Measurements from ENCODE around the gene IGFBP4. TPM values are rescaled to one million over a fixed set of nuclear protein-coding genes. Genes with fewer than 3 reads are reported as not detected.

The IGFBP4 gene
- total RNA-seq, 2 experiments from 2014 or later, result 10.7 to 11.6 TPM

DNA sequence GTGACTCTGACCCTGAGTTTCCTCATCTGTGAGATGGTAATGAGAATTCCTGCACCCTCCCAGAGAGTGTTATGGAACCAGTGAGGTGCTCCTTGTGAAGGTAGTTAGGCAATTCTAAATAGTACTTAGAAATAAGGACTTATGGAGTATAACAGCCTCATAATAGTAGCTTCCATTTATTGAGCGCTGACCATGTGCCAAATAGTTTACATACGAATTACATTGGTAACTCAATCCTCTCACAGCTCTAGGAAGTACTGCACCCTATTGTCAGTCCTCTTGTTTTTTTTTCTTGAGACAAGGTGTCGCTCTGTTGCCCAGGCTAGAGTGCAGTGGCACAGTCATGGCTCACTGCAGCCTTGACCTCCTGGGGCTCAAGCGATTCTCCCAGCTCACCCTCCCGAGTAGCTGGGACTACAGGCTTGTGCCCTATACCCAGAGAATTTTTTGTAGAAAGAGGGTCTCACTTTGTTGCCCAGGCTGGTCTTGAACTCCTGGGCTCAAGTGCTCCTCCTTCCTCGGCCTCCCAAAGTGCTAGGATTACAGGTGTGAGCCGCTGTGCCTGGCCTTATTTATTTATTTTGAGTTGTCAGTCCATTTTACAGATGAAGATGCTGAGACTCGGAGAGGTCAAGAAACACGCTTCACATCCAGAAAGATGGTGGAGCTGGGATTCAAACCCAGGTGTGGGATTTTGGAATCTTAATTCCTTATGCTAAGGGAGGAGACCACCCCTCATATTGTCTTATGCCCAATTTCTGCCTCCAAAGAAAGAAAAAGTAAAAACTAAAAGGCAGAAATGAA lies 55.2 kb downstream of the IGFBP4 start:
- H3K9me3 Mint-ChIP-seq, result no peaks in the 10 kb centered on the region
- no peaks in the 10 kb centered on the region for H3K4me1 Mint-ChIP-seq (ENCODE audit: low read depth)
- no peak overlapping the region for H3K4me3 Mint-ChIP-seq
- peaks cover 8% of the 10 kb centered on the region for H3K27me3 Mint-ChIP-seq
- POLR2A ChIA-PET, result interaction anchor here (1.0 to 1.5 kb wide), 2 partner anchors 9 to 183 kb away, joined by 3 read pairs; no protein-coding TSS in a partner anchor
- no peaks in the 10 kb centered on the region for H3K36me3 Mint-ChIP-seq (ENCODE audit: low read depth)
- no peak for ATAC-seq
- intact Hi-C loops (cut with micrococcal nuclease), result no loop called here
- CTCF ChIA-PET, result interaction anchor here (1.0 to 2.5 kb wide), 4 partner anchors 15 to 144 kb away, joined by 3 to 14 read pairs (median 3); no protein-coding TSS in a partner anchor
- DNase-seq, result no peak
- H3K27ac Mint-ChIP-seq, result no peak overlapping the region
- TF ChIP-seq, protein P1, sequence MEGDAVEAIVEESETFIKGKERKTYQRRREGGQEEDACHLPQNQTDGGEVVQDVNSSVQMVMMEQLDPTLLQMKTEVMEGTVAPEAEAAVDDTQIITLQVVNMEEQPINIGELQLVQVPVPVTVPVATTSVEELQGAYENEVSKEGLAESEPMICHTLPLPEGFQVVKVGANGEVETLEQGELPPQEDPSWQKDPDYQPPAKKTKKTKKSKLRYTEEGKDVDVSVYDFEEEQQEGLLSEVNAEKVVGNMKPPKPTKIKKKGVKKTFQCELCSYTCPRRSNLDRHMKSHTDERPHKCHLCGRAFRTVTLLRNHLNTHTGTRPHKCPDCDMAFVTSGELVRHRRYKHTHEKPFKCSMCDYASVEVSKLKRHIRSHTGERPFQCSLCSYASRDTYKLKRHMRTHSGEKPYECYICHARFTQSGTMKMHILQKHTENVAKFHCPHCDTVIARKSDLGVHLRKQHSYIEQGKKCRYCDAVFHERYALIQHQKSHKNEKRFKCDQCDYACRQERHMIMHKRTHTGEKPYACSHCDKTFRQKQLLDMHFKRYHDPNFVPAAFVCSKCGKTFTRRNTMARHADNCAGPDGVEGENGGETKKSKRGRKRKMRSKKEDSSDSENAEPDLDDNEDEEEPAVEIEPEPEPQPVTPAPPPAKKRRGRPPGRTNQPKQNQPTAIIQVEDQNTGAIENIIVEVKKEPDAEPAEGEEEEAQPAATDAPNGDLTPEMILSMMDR (IDR thresholded peaks at IDR 0.05), result no peak

DNA sequence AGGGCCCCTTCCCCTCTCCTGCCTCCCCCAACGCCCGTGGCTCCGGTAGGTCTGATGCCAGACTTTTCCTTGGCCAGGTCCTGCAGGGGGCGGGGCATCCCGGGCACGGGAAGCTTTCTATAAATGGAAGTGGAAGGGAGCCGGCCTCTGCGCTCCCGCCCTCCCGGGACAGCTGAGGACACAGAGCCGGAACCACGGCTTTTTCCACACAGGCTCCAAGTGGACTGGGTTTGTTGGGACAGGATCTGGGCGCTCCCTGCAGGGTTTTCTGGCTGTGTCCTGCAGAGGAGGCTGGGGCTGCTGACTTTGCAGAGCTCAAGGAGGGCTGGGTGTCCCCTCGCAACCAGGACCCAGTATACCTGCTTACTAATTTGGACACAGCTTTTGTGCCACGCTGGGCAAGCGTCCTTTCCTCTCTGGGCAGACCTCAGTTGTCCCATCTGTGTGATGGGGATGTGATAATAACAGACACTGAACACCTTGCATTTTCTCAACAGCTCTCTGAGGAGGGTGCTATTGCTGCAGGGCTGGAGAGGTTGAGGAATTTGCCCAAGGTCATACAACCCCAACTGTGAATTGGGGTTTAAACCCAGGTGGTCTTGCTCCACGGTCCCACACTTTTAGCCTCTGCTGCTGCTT lies 56.4 kb downstream of the IGFBP4 start:
- DNase-seq (no peak), ATAC-seq (no peak)
- ChIA-PET POLR2A (interaction anchor here (1.5 kb wide), 1 partner anchor 10 kb away, joined by 3 read pairs; no protein-coding TSS in a partner anchor), CTCF (interaction anchor here (2.5 kb wide), 1 partner anchor 24 kb away, joined by 14 read pairs; no protein-coding TSS in a partner anchor)
- H3K9me3 Mint-ChIP-seq, result no peaks in the 10 kb centered on the region
- no peaks in the 10 kb centered on the region for H3K4me1 Mint-ChIP-seq (ENCODE audit: low read depth)
- TF ChIP-seq, protein P1 (IDR thresholded peaks at IDR 0.05), result no peak
- intact Hi-C loops (cut with micrococcal nuclease), result no loop called here
- H3K4me3 Mint-ChIP-seq, result no peak overlapping the region
- peaks cover 8% of the 10 kb centered on the region for H3K27me3 Mint-ChIP-seq
- no peaks in the 10 kb centered on the region for H3K36me3 Mint-ChIP-seq (ENCODE audit: low read depth)
- no peak overlapping the region for H3K27ac Mint-ChIP-seq

DNA sequence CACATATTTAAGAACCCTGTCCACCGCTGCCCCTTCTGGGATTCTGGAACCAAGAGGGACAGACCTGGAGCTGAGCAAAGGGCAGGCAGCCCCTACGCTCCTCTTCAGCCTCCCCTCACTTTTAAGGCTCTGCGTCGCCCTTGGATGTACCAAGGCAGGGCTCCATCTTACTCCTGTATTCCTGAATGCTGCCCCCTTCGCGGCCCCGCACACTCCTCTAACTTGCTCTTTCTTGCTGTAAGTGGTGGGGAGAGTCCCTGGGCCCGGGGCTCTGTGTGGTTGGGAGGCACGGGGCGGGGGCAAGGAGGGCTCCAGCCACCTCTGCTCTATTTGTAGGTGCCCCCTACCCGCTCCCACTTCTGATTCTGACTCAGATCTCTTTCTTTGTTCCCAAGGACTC lies 56.9 kb downstream of the IGFBP4 start:
- TF ChIP-seq, protein P1 (IDR thresholded peaks at IDR 0.05), result no peak
- DNase-seq, result no peak
- H3K4me1 Mint-ChIP-seq (ENCODE audit: low read depth), result no peaks in the 10 kb centered on the region
- CTCF ChIA-PET, result interaction anchor here (2.5 kb wide), 1 partner anchor 24 kb away, joined by 14 read pairs; no protein-coding TSS in a partner anchor
- H3K27ac Mint-ChIP-seq, result no peak overlapping the region
- H3K27me3 Mint-ChIP-seq, result peaks cover 8% of the 10 kb centered on the region
- intact Hi-C loops (cut with micrococcal nuclease), result no loop called here
- no peak overlapping the region for H3K4me3 Mint-ChIP-seq
- H3K9me3 Mint-ChIP-seq, result no peaks in the 10 kb centered on the region
- POLR2A ChIA-PET, result no interaction called here
- ATAC-seq, result no peak
- H3K36me3 Mint-ChIP-seq (ENCODE audit: low read depth), result no peaks in the 10 kb centered on the region

DNA sequence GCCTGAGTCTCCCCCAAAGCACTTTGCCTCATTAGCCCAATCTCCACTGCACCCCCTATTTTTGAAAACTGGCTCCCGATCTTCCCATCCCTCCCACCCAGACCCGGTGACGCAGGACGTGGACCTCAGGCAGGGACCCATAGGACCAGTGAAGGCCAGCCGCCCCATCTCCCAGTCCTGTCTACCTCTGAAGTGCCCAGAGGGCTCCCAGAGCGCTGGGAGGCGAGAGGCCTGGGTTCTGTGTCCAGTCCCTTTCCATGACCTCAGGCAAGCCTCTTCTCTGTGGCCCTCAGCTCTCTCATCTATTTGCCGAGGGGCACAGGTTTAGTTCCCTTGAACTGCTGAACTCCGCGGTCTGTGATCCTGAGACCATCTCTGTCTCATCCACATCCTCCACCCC lies 57.5 kb downstream of the IGFBP4 start:
- no peaks in the 10 kb centered on the region for H3K4me1 Mint-ChIP-seq (ENCODE audit: low read depth)
- no peak overlapping the region for H3K4me3 Mint-ChIP-seq
- no peaks in the 10 kb centered on the region for H3K36me3 Mint-ChIP-seq (ENCODE audit: low read depth)
- H3K9me3 Mint-ChIP-seq, result no peaks in the 10 kb centered on the region
- H3K27ac Mint-ChIP-seq, result no peak overlapping the region
- H3K27me3 Mint-ChIP-seq, result peaks cover 8% of the 10 kb centered on the region
- TF ChIP-seq, protein P1 (IDR thresholded peaks at IDR 0.05), result no peak
- CTCF ChIA-PET, result no interaction called here
- DNase-seq (no peak), ATAC-seq (no peak)
- intact Hi-C loops (cut with micrococcal nuclease), result no loop called here
- POLR2A ChIA-PET, result no interaction called here

DNA sequence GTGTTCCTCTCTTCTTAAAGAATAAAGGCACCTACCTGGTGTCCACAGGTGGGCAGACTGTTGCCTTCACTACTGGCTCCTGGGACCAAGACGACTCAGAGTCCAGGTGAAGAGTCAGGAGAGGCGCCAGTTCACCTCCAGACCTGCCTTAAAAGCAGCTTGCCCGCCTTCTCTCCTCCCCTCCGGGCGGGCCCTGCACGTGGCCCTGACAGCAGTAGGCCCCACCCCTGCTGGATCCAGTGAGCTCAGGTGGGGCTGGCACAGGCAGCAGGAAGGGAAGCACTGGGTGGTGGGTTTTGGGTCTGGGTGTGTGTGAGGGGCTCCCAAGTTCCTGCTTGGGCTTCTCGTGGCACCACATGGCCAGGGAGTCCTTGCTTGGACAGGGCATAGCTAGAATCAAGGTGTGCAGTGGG lies 58.3 kb downstream of the IGFBP4 start, which contains the start of gene TNS4:
TNS4 (minus strand) TSS at position 125 of the 413 bp plus-strand sequence. CDS start 5,198 bp downstream, outside the sequence.
- no peaks in the 10 kb centered on the region for H3K36me3 Mint-ChIP-seq (ENCODE audit: low read depth)
- H3K4me3 Mint-ChIP-seq, result no peak within 1 kb of the TSS
- CTCF ChIA-PET, result interaction anchor here (0.8 to 1.5 kb wide), 2 partner anchors 9 to 12 kb away, joined by 3 to 4 read pairs; no protein-coding TSS in a partner anchor
- POLR2A ChIA-PET, result interaction anchor here (1.1 kb wide), 1 partner anchor 35 kb away, joined by 3 read pairs; no protein-coding TSS in a partner anchor
- H3K9me3 Mint-ChIP-seq, result no peaks in the 10 kb centered on the region
- no peaks in the 10 kb centered on the region for H3K4me1 Mint-ChIP-seq (ENCODE audit: low read depth)
- TF ChIP-seq, protein P1 (IDR thresholded peaks at IDR 0.05), result no peak
- no peak within 1 kb of the TSS for H3K27ac Mint-ChIP-seq
- DNase-seq (no peak), ATAC-seq (no peak)
- H3K27me3 Mint-ChIP-seq, result peaks cover 8% of the 10 kb centered on the region
- intact Hi-C loops (cut with micrococcal nuclease), result no loop called here

Measured in activated CD8-positive, alpha-beta T cell treated with anti-CD3 and anti-CD28 coated beads for 36 hours (primary cell).